ENCODE data around the gene PPP1R14C.
"Not testable (repeated sequence)": the region's sequence is repeated elsewhere in the genome, so short reads cannot be mapped to it uniquely, and the experiment has no call there.

Gene PPP1R14C

DNA sequence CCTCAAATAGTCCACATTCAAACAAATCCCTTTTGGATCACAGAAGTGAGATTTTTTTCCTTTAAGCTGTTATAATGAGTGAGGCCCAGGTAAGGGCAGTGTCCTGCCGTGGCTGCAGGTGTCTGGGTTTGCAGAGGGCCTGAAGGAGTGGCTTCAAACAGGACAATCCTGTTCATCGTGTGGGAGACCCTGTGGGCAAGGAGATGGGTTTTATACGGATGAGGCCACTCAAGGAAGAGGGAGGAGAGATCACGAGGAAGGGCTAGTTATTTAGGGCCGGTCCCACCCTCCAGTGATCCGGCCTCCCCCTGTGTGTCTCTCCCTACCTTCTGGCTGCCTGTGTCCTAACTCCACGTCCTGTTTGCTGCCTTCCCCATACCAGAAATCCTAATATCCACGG, 33.8 kb downstream of the PPP1R14C start:
- H2AFZ ChIP-seq: no peak overlapping the region
- no peak overlapping the region for H3K4me2 ChIP-seq (ENCODE audit: low read length)
- TF ChIP-seq, protein P1, sequence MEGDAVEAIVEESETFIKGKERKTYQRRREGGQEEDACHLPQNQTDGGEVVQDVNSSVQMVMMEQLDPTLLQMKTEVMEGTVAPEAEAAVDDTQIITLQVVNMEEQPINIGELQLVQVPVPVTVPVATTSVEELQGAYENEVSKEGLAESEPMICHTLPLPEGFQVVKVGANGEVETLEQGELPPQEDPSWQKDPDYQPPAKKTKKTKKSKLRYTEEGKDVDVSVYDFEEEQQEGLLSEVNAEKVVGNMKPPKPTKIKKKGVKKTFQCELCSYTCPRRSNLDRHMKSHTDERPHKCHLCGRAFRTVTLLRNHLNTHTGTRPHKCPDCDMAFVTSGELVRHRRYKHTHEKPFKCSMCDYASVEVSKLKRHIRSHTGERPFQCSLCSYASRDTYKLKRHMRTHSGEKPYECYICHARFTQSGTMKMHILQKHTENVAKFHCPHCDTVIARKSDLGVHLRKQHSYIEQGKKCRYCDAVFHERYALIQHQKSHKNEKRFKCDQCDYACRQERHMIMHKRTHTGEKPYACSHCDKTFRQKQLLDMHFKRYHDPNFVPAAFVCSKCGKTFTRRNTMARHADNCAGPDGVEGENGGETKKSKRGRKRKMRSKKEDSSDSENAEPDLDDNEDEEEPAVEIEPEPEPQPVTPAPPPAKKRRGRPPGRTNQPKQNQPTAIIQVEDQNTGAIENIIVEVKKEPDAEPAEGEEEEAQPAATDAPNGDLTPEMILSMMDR (IDR thresholded peaks at IDR 0.05): no peak
- H3K27me3 ChIP-seq (ENCODE audit: control insufficient read depth, insufficient read depth, low read length): no peaks in the 10 kb centered on the region
- no peaks in the 10 kb centered on the region for H3K4me1 ChIP-seq
- H3K27ac ChIP-seq: no peak overlapping the region
- no peak overlapping the region for H3K4me3 ChIP-seq (ENCODE audit: low read depth, low read length)
- no peaks in the 10 kb centered on the region for H3K36me3 ChIP-seq (ENCODE audit: control insufficient read depth, insufficient read depth, low read length)
- no peaks in the 10 kb centered on the region for H3K79me2 ChIP-seq
- no peak overlapping the region for H3K9ac ChIP-seq
- H3K9me3 ChIP-seq (ENCODE audit: control insufficient read depth, low read length): no peaks in the 10 kb centered on the region

DNA sequence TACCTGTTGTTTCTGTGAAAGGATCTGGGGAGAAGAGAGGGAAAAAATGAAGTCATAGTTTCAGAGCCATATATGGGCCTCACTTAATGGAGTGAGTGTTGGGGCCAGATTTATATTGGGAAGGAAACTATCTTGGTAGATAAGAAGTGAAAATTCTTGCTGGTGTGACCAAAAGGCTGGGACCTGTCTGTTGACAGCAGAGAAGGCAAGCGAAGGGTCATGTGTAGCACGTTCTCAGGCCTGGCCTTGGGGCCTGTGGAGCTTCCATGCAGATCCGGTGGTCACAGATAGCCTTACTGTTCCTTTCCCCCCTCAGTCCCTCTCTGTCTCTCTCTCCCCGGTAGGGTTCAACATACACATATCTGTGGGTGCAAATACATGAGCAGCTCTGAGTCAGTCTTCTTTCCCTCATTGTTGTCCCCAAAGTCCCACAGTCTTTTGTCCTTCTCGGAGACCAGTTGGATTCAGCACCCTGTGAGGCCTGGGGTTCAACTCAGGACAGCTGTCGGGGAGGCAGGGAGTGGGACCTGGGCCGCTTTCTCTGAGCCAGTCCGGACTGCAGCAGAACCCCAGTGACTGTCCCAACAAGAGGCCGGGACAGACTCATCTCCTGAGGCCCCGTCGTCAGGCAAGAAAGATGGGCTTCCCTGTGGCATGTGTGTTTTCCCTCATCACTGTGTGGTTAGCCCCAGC, 34.6 kb downstream of the PPP1R14C start:
- no peaks in the 10 kb centered on the region for H3K4me1 ChIP-seq
- no peak overlapping the region for H2AFZ ChIP-seq
- TF ChIP-seq, protein P1 (IDR thresholded peaks at IDR 0.05): no peak
- H3K4me2 ChIP-seq (ENCODE audit: low read length): no peak overlapping the region
- no peaks in the 10 kb centered on the region for H3K36me3 ChIP-seq (ENCODE audit: control insufficient read depth, insufficient read depth, low read length)
- no peak overlapping the region for H3K4me3 ChIP-seq (ENCODE audit: low read depth, low read length)
- no peak overlapping the region for H3K27ac ChIP-seq
- H3K9me3 ChIP-seq (ENCODE audit: control insufficient read depth, low read length): no peaks in the 10 kb centered on the region
- H3K79me2 ChIP-seq: no peaks in the 10 kb centered on the region
- H3K27me3 ChIP-seq (ENCODE audit: control insufficient read depth, insufficient read depth, low read length): no peaks in the 10 kb centered on the region
- H3K9ac ChIP-seq: no peak overlapping the region

DNA sequence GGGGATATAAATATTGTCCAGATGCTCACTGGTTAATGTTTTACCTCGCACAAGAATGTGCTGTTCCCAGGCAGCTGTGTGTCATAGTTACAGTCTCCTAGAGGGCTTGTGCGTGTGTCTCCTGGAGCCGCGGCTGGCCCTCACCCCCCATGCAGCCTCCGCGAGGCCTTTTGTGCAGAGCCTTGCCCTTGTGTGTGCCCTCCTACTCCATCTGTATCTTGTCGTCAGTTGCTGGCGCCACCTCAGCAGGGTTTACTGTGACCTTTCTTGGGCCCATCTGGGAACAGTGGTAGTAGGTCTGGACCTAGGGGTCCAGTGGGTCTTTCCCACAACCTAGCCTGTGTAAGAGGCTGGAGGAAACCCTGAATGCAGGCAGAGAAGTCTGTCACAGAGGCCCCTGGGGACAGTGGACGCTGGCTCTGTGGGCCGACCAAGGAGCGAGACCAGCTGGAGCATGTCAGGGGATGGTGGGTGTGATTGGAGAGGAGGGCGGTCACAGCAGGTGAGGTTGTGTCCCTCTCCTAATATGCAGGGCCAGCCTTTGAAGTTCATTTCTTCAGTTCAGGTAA, 35.2 kb downstream of the PPP1R14C start:
- Histone ChIP-seq H3K9ac (no peak overlapping the region), H3K27ac (no peak overlapping the region), H3K36me3 (ENCODE audit: control insufficient read depth, insufficient read depth, low read length) (no peaks in the 10 kb centered on the region), H3K9me3 (ENCODE audit: control insufficient read depth, low read length) (no peaks in the 10 kb centered on the region), H3K4me2 (ENCODE audit: low read length) (no peak overlapping the region), H3K4me3 (ENCODE audit: low read depth, low read length) (no peak overlapping the region), H3K79me2 (no peaks in the 10 kb centered on the region), H3K27me3 (ENCODE audit: control insufficient read depth, insufficient read depth, low read length) (no peaks in the 10 kb centered on the region), H2AFZ (no peak overlapping the region), H3K4me1 (no peaks in the 10 kb centered on the region)
- TF ChIP-seq, protein P1 (IDR thresholded peaks at IDR 0.05): no peak

DNA sequence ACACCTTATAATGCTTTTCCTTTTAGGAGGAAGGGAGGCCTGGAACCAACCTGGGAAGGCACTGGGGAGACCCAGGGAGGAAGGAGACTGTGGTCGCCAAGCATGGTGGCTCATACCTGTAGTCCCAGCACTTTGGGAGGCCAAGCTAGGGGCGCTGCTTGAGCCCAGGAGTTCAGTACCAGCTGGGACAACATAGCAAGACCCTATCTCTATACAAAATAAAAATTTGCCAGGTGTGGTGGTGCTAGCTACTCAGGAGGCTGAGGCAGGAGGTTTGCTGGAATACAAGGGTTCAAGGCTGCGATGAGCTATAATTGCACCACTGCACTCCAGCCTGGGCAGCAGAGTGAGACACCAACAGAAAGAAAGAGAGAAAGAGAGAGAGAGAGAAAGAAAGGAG, 36.2 kb downstream of the PPP1R14C start:
- Histone ChIP-seq H3K79me2 (no peaks in the 10 kb centered on the region), H3K4me3 (ENCODE audit: low read depth, low read length) (no peak overlapping the region), H3K27me3 (ENCODE audit: control insufficient read depth, insufficient read depth, low read length) (no peaks in the 10 kb centered on the region), H3K27ac (no peak overlapping the region), H2AFZ (no peak overlapping the region), H3K9me3 (ENCODE audit: control insufficient read depth, low read length) (no peaks in the 10 kb centered on the region), H3K4me1 (no peaks in the 10 kb centered on the region), H3K36me3 (ENCODE audit: control insufficient read depth, insufficient read depth, low read length) (no peaks in the 10 kb centered on the region), H3K4me2 (ENCODE audit: low read length) (no peak overlapping the region), H3K9ac (no peak overlapping the region)
- TF ChIP-seq, protein P1 (IDR thresholded peaks at IDR 0.05): no peak

DNA sequence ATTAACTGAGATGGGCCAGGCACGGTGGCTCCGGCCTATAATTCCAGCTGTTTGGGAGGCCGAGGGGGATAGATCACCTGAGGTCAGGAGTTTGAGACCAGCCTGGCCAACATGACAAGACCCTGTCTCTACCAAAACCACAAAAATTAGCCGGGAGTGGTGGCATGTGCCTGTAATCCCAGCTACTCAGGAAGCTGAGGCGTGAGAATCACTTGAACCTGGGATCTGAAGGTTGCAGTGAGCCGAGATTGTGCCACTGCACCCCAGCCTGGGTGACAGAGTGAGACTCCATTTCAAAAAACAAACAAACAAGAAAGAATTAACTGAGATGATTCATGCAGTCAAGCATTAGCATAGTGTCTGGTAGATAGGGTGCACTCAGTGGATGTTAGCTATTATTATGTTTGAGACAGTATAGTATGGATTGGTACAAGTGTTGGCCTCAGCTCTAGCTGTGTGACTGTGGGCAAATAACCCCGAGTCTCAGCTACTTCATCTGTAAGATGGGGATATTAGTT, 37.1 kb downstream of the PPP1R14C start:
- H3K27ac ChIP-seq; H3K36me3 ChIP-seq (ENCODE audit: control insufficient read depth, insufficient read depth, low read length); H2AFZ ChIP-seq; H3K4me3 ChIP-seq (ENCODE audit: low read depth, low read length); H3K27me3 ChIP-seq (ENCODE audit: control insufficient read depth, insufficient read depth, low read length); H3K9ac ChIP-seq; H3K4me2 ChIP-seq (ENCODE audit: low read length); H3K79me2 ChIP-seq; H3K9me3 ChIP-seq (ENCODE audit: control insufficient read depth, low read length); H3K4me1 ChIP-seq: not testable (repeated sequence)

Measured in parathyroid adenoma (tissue), 2 donors.